KMS-11 (cell line): ENCODE measurements around the gene BIVM.

Source experiments
- H2AFZ ChIP-seq: fragments of 200-600 bp; sonication (generic); 2 replicates; pipeline ENCODE4 v1.6.1; 2016; ENCODE audit warnings: antibody characterized with exemption, mixed run types, low read depth
- H3K27ac ChIP-seq: fragments of 200-600 bp; sonication (generic); 2 replicates; pipeline ENCODE4 v1.6.1; 2016; ENCODE audit warnings: mild to moderate bottlenecking, mixed run types
- H3K27me3 ChIP-seq: fragments of 200-600 bp; sonication (generic); 2 replicates; pipeline ENCODE4 v1.6.1; 2017; ENCODE audit warnings: mild to moderate bottlenecking, low read depth, mixed run types, moderate library complexity; ENCODE audit not compliant: insufficient read depth
- H3K36me3 ChIP-seq: fragments of 200-600 bp; sonication (generic); 2 replicates; pipeline ENCODE4 v1.6.1; 2017; ENCODE audit warnings: mild to moderate bottlenecking, mixed run types; ENCODE audit not compliant: insufficient read depth
- H3K4me1 ChIP-seq: fragments of 200-600 bp; sonication (generic); 2 replicates; pipeline ENCODE4 v1.6.1; 2016; ENCODE audit warnings: mild to moderate bottlenecking, low read depth, mixed run types; ENCODE audit not compliant: poor library complexity, severe bottlenecking
- H3K4me2 ChIP-seq: fragments of 200-600 bp; sonication (generic); 2 replicates; pipeline ENCODE4 v1.7.0; 2016; ENCODE audit warnings: mild to moderate bottlenecking, mixed run types
- H3K4me3 ChIP-seq: fragments of 200-600 bp; sonication (generic); IDR thresholded peaks from 2 replicates; pipeline ENCODE4 v1.6.1; 2017; ENCODE audit warnings: low read depth, low read length, mixed read lengths; ENCODE audit not compliant: insufficient read depth
- H3K79me2 ChIP-seq: fragments of 200-600 bp; sonication (generic); 2 replicates; pipeline ENCODE4 v1.6.1; 2016; ENCODE audit warnings: low read depth, mixed run types; ENCODE audit not compliant: insufficient read depth
- H3K9ac ChIP-seq: fragments of 200-600 bp; sonication (generic); 2 replicates; pipeline ENCODE4 v1.6.1; 2016; ENCODE audit warnings: mild to moderate bottlenecking, mixed run types
- H4K20me1 ChIP-seq: fragments of 200-600 bp; sonication (generic); 2 replicates; pipeline ENCODE4 v1.6.1; 2016; ENCODE audit warnings: mild to moderate bottlenecking, mixed run types; ENCODE audit not compliant: insufficient read depth
- TF ChIP-seq, protein P1 (sequence below): fragments of 200-600 bp; sonication (generic); conservative IDR thresholded peaks from 2 replicates; pipeline ENCODE4 v1.6.1; 2017; ENCODE audit warnings: low read depth, mild to moderate bottlenecking, antibody characterized with exemption, low read length, moderate library complexity, mixed read lengths

Gene BIVM

DNA sequence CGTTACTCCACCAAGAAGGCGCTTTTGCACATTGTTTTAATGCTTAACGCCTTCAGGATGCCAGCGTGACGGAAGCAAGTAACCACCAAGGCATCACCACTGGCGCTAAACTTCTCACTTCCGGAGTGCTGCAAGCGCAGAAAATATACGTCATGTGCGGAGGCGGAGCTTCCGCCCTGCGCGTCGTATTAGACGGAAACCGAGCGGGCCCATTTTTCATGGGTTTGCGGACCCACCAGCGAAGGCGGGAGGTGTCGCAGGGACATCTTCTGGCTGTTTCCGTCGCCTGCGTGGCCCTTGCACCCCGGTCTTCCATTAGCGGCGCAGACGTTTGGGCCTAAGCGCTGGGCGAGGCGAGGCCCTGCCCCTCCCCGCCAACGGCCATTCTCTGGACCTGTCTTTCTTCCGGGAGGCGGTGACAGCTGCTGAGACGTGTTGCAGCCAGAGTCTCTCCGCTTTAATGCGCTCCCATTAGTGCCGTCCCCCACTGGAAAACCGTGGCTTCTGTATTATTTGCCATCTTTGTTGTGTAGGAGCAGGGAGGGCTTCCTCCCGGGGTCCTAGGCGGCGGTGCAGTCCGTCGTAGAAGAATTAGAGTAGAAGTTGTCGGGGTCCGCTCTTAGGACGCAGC lies 46.8 kb downstream of the BIVM start, which contains the start of gene ERCC5:
Gene ERCC5, plus strand, starts transcription at position 403 of the 631 bp plus-strand sequence. CDS start 235 bp downstream, outside the sequence.
- Histone ChIP-seq H4K20me1 (no peaks in the 10 kb centered on the region), H3K4me3 (no peak within 1 kb of the TSS), H3K27me3 (no peaks in the 10 kb centered on the region), H3K4me2 (peak within 1 kb of the TSS; percentile 71), H3K27ac (peak within 1 kb of the TSS; percentile 90), H3K9ac (peak within 1 kb of the TSS; percentile 83), H3K79me2 (peaks cover 28% of the 10 kb centered on the region; the same call in 1 of the 2 replicates), H3K4me1 (peaks cover 7% of the 10 kb centered on the region), H3K36me3 (no peaks in the 10 kb centered on the region), H2AFZ (peak within 1 kb of the TSS; percentile 67)
- TF ChIP-seq, protein P1, sequence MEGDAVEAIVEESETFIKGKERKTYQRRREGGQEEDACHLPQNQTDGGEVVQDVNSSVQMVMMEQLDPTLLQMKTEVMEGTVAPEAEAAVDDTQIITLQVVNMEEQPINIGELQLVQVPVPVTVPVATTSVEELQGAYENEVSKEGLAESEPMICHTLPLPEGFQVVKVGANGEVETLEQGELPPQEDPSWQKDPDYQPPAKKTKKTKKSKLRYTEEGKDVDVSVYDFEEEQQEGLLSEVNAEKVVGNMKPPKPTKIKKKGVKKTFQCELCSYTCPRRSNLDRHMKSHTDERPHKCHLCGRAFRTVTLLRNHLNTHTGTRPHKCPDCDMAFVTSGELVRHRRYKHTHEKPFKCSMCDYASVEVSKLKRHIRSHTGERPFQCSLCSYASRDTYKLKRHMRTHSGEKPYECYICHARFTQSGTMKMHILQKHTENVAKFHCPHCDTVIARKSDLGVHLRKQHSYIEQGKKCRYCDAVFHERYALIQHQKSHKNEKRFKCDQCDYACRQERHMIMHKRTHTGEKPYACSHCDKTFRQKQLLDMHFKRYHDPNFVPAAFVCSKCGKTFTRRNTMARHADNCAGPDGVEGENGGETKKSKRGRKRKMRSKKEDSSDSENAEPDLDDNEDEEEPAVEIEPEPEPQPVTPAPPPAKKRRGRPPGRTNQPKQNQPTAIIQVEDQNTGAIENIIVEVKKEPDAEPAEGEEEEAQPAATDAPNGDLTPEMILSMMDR = no peak

DNA sequence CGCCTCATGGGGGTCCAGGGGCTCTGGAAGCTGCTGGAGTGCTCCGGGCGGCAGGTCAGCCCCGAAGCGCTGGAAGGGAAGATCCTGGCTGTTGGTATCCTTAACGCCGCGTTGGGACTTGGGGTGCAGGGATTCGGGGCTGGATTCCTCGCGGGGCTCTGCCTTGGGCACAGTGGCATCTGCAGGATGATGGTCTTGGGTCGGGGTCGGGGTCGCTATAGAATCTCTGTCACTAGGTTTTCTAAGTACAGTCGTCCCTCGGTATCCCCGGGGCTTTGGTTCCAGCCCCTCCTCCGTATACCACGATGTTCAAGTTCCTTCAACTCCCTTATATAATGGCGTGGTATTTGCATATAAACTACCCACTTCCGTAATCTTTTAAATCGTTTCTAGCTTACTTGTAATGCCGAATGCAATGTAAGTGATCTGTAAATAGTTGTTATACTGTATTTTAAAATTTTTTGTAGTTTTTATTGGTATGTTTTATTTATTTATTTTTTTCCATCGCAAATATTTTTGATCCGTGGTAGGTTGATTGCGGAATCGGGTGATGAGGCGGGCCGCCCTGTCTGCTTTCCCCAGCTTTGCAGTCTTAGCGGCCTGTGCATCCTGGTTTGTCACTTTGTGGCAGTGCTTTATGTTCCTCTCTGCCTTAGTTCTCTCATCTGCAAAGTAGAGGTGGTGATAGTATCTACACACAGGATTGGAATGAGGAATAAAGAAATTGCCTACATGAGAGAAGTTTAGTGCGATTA lies 47.5 kb downstream of the BIVM start:
- TF ChIP-seq, protein P1 = no peak
- Histone ChIP-seq H2AFZ (peak overlapping the region; percentile 67), H4K20me1 (no peaks in the 10 kb centered on the region), H3K4me2 (peak overlapping the region; percentile 71), H3K4me1 (peaks cover 7% of the 10 kb centered on the region), H3K9ac (peak overlapping the region; percentile 83), H3K27me3 (no peaks in the 10 kb centered on the region), H3K4me3 (no peak overlapping the region), H3K27ac (peak overlapping the region; percentile 90), H3K79me2 (peaks cover 28% of the 10 kb centered on the region; the same call in 1 of the 2 replicates), H3K36me3 (no peaks in the 10 kb centered on the region)

DNA sequence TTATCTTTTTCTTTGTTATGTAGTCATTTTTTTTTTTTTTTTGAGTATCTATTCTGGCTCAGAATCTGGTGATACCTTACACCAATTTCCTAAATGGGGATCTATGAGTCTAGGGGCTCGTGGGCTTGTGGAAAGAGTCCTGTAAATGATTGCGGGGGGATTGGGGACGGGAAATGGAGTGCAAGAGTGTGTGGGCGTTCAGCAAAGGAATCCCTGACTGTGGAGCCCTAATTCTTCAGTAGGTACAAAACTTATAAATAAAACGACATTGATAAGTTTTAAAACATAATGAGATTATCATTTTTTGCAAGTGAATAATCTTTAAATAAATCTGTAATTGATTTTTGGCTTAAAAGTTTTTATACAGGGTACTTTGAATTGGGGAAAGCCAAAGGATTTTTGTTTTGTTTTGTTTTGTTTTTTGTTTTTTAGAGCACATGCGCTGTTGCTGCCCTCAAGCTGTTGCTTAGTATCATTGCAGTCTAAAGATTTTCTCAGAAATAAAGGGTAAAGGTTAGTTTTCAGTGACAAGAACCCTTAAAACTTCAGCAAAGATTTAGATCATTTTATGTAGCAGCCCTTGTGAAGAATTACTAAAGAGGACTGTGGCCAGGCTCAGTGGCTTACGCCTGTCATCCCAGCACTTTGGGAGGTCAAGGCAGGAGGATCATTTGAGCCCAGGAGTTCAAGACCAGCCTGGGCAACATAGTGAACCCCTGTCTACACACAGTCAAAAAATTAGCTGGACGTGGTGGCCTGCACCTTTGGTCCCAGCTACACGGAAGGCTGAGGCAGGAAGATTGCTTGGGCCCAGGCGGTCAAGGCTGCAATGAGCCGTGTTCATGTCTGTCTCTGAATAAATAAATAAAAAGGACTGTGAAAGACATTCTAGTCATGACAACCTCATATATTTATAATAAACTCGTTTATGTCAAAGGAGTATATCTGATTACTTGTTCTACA lies 48.6 kb downstream of the BIVM start:
- peak overlapping the region; percentile 90 for H3K27ac ChIP-seq
- peak overlapping the region; percentile 83; the same call in 1 of the 2 replicates for H3K9ac ChIP-seq
- TF ChIP-seq, protein P1 = peak; percentile 53
- H3K4me1 ChIP-seq = peaks cover 7% of the 10 kb centered on the region
- H3K36me3 ChIP-seq = no peaks in the 10 kb centered on the region
- H3K4me2 ChIP-seq = peak overlapping the region; percentile 71
- no peaks in the 10 kb centered on the region for H4K20me1 ChIP-seq
- H3K4me3 ChIP-seq = no peak overlapping the region
- H3K27me3 ChIP-seq = no peaks in the 10 kb centered on the region
- peaks cover 28% of the 10 kb centered on the region; the same call in 1 of the 2 replicates for H3K79me2 ChIP-seq
- H2AFZ ChIP-seq = peak overlapping the region; percentile 67

DNA sequence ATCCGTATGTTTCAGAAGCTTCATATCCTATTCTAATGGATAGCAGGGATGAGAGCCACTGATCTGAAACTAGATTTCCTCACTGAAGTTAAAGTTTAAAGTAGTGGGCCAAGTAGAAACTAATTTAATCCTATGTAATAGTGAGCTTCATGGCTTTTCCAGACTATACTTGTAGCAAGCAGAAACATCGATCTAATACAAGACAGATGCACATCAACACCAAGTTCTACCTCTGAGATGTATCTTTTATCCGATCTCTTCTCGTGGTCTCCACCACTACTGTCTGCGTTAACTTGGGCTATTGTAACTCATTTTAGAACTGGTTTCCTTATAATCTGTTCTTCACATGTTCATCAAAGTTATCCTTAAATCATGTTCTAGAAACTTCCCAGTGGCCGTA lies 50.0 kb downstream of the BIVM start:
- H3K79me2 ChIP-seq = peaks cover 28% of the 10 kb centered on the region; the same call in 1 of the 2 replicates
- no peak overlapping the region for H3K4me3 ChIP-seq

More for the DNA sequence above, 50.0 kb downstream of the BIVM start:
- TF ChIP-seq, protein P1 = no peak
- no peaks in the 10 kb centered on the region for H3K27me3 ChIP-seq
- H3K27ac ChIP-seq = no peak overlapping the region
- H3K4me1 ChIP-seq = peaks cover 7% of the 10 kb centered on the region
- no peak overlapping the region for H3K4me2 ChIP-seq
- no peak overlapping the region for H3K9ac ChIP-seq
- H3K36me3 ChIP-seq = no peaks in the 10 kb centered on the region
- H4K20me1 ChIP-seq = no peaks in the 10 kb centered on the region
- no peak overlapping the region for H2AFZ ChIP-seq
